Stimulated activated CD8-positive, alpha-beta memory T cell treated with anti-CD3 and anti-CD28 coated beads, Interleukin-15, amount 100 ng/mL, for 24 hours (primary cell): ENCODE measurements around the gene BEND7.
"Not testable (repeated sequence)": the region's sequence is repeated elsewhere in the genome, so short reads cannot be mapped to it uniquely, and the experiment has no call there.

Experiments
- DNase-seq: peaks from one replicate; pipeline ENCODE4 v3.0.0-alpha.2; 2020; ENCODE audit warnings: low read depth

Gene BEND7

DNA sequence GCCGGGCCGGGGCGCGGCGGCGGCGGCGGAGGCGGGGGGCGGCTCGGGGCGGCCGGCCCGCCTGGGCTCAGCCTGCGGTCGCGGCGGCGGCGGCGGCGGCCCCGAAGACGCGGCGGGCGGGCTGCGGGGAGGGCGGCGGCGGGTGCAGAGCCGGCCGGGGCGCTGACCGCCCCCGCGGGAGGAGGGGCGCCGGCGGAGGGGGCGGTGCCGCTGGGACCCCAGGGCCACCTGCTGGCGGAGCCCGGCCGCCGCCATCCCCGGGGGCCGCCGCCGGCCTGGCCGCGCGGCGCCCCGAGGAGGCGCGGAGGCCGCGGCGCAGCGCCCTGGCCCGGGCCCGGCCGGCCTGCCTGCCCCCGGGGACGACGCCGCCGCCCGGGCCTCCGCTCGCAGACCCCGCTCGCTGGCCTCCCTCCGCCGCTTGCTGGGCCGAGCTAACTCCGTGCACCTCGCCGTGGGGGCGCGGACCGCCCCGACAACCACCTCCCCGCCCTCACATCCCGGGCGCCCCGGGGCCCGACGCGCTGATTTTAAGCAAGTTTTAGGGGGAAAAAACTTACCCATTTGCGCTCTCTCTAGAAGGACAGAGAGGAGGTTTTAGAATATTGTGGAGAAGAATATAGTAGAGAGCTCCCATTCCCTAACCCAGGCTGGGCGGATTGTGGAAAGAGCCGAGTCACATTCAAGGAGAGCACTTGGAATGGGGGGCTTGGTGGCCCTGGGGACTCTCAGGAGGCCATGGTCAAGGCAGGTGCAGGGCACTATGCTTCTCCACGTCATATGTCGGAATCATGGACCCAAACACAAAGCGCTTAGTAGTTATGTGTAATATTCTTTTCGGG is at the start of gene BEND7:
BEND7 (minus strand) TSS at position 140 of the 839 bp plus-strand sequence. CDS start 481 bp downstream, outside the sequence.
- no peak for DNase-seq

GRCh38 chr10:13573960-13574359 is 45.1 kb upstream of the BEND7 start:
- no peak for DNase-seq

DNA sequence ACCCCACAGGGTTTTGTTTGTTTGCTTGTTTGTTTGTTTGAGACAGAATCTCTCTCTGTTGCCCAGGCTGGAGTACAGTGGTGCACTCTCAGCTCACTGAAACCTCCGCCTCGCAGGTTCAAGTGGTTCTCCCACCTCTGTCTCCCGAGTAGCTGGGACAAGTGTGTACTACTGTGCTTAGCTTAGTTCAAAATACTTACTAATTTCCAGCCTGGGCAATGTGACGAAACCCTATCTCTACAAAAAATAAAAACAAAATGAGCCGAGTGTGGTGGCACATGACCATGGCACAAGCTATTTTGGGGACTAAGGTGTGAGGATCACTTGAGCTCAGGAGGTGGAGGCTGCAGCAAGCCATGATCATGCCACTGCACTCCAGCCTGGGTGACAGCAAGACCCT is 42.7 kb upstream of the BEND7 start:
- no peak for DNase-seq

GRCh38 chr10:13567030-13567429 is 38.2 kb upstream of the BEND7 start:
- DNase-seq = no peak

- DNase-seq = no peak
These were observed 35.8 kb upstream of the BEND7 start for GRCh38 chr10:13564576-13564975.

- DNase-seq = no peak
These were observed 34.9 kb upstream of the BEND7 start for GRCh38 chr10:13563481-13564445.

DNA sequence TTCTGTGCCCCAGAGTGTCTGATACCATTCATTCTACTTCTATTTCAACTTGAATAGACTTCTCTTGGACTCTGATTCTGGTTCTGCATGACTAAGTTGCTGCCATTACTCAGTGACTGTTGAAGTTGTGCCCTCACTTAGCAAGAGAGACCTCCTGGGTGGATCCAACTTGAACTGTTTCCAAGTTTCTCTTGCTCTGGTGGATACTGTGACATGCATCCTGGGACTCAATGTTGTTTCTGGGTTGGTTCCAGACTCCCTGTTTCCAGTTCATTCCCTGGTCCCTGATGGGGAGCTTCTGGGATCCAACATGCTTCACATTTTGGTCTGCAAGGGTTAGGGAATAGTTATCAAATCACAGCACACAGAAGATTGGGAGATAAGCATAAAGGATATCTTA is 31.8 kb upstream of the BEND7 start:
- DNase-seq = no peak

- no peak for DNase-seq
These were observed 30.4 kb upstream of the BEND7 start for GRCh38 chr10:13559124-13559700.

- DNase-seq = no peak
These were observed 27.2 kb upstream of the BEND7 start for GRCh38 chr10:13555884-13556510.

GRCh38 chr10:13550802-13551201 is 22.0 kb upstream of the BEND7 start:
- DNase-seq = no peak

- DNase-seq = no peak
These were observed 13.7 kb upstream of the BEND7 start for GRCh38 chr10:13542533-13542932.

GRCh38 chr10:13537985-13538384 is 9.2 kb upstream of the BEND7 start:
- not testable (repeated sequence) for DNase-seq

DNA sequence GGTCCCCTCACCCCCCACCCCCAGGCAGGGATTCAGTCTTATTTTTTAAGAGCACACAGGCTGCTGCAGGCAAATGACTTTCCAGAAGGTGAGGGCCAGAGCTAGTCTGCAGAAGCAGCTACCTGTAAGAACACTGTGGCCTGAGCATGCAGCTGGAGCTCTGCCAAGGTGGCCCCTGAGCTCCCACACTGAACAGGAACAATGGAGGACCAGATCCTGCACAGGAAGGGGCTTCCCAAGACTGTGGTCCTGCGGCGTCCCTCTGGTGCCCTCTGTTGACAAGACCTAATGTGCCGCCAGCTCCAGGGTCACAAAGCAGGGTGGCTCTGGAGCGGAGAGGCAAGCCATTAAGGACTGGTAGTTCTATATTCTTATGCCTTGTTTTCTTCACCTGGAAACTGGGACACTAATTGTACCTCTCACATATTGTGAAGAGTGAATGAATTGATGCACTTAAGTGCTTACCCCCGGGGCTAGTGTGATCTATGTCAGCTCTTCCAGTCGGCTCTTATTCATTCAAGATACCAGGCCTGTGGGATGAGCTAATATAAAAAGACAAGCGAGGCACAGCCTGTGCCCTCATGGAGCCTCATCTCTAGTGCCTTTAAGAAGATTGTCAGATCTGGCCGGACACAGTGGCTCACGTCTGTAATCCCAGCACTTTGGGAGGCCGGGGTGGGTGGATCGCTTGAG is 8.0 kb upstream of the BEND7 start:
- no peak for DNase-seq

- no peak for DNase-seq
These were observed 6.5 kb upstream of the BEND7 start for GRCh38 chr10:13535346-13535745.

DNA sequence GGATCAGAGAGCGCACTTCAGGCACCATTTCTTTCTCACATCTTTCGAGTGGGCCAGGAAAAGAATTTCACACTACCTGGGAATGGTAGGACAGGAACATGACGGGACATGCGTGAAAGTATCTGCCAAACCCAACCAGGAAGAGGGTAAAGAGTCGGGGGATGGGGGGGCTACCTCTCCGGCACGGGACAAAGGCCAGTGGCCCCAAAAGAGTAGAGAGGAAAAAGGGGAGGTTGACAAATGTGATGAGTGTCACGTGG is 830 bp upstream of the BEND7 start:
- DNase-seq = no peak

DNA sequence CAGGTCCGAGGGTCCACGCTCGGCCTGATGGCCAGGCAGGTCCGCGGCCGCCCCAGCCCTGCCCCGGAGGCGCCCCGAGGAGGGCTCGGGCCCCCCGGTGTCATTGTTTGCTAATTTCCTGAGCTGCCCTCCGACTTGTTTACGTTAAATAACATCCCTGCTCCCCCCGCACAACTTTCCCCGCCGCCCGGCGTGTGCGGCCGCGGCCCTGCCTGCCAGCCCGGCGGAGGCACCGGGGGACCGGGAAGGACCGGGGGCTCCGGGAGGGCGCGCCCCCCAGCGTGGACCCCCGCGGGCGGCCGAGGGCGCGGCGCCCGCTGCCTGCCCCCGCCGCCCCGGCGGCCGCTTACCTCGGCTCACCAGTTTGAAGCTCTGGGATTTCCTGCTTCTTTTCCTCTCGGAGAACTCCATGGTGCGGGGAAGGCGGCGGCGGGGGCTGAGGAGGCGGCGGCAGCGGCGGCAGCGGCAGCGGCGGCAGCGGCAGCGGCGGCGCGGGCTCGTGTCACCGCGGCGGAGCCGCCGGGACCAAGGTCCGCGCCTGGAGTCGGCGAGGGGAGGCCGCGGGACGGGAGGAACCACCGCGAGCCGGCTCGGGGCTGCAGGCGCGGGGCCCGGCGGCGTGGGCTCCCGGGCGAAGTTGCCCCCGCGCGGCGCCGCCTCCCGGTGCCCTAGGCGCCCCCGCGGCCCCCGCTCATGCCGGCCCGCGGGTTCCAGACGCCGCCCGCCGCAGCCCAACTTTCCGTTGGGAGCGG is 515 bp downstream of the BEND7 start:
- no peak for DNase-seq

DNA sequence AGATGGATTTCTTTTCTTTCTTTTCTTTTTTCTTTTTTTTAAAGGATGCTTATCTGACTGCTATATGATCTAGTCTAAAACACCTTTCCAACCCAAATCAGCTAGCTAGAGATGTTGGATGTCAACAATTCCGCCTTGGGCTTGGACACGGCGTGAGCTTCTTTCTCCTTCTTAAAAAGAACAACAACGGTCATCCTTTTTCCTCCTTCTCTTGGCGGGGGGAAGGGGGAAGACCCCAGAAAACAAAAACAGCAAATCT is 1.0 kb downstream of the BEND7 start:
- no peak for DNase-seq

- no peak for DNase-seq
These were observed 1.6 kb downstream of the BEND7 start for GRCh38 chr10:13526948-13527863.

DNA sequence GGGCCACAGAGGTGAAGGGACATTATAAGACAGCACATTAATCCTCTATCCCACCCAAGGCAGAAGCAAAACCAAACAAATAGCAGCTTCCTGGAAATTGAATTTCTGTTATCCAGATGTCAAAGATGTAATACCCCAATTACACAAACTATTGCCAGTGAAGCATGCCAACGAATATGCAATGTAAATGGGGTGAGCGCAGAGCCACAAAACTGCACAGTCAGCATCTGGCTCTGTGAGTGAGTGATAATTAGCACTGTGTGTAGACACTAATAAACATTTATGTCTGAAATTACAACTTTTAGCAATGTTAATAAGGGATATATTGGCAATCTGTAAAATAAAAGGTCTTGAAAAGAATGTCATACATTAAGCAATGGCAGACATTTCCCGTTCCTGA is 3.2 kb downstream of the BEND7 start:
- no peak for DNase-seq

DNA sequence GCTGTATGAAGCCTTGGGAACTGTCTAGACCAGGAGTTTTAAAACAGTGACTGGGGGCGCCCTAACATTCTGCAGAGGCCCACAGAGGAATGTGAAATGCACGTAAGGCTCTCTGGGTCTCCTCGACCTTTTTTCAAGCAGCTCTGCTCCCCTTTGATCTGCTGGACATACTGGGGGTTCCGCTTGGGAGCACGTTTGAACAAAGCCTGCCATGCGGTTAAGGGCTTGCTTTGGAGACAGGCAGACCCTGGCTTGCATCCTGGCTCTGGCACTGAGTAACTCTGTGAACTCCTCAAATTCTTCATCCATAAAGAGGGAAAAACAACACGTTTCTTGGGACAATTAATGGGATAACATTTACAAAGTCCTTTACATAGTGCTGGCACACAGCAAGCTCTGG is 7.8 kb downstream of the BEND7 start:
- no peak for DNase-seq
